G401.6 (cell line): ENCODE results near the gene MARS1.
"Not testable (repeated sequence)": the region's sequence is repeated elsewhere in the genome, so short reads cannot be mapped to it uniquely, and the experiment has no call there.

Experiments used
- FAIRE-seq: peaks from 2 replicates; lab custom pipeline; 2012; peaks lifted over from hg19 to GRCh38; lab: Jason Lieb, UNC

The MARS1 gene

DNA sequence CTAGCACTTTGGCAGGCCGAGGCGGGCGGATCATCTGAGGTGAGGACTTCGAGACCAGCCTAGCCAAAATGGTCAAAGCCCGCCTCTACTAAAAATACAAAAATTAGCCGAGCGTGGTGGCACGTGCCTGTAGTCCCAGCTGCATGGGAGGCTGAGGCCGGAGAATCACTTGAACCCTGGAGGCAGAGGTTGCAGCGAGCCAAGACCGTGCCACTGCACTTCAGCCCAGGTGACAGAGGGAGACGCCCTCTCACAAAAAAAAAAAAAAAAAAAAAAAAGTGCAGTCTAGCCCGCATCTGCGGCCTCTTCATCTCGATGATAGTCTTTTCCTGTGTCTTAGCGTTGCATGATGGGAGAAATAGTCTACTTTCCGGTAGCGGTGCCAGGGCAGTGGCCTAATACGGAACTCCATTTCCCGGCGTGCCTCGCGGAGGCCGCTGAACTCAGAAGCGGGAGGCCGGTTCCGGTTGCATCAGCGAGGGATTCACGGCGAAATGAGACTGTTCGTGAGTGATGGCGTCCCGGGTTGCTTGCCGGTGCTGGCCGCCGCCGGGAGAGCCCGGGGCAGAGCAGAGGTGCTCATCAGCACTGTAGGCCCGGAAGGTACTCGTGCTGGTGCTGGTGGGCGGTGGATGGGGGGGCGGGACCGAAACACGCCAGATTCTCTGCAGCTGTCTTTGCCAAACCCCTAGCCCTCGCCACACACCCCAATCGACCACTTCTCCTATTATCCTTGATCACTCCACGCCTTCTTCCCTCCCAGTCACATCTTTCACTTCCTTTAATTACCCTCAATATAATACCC lies at the start of gene MARS1:
Gene MARS1, plus strand, starts transcription at position 472 of the 805 bp plus-strand sequence. Its CDS starts 23 bp downstream, at position 495.
- FAIRE-seq, result peak; percentile 97

GRCh38 chr12:57438400-57438799 lies 49.5 kb upstream of the MARS1 start:
- FAIRE-seq, result no peak

DNA sequence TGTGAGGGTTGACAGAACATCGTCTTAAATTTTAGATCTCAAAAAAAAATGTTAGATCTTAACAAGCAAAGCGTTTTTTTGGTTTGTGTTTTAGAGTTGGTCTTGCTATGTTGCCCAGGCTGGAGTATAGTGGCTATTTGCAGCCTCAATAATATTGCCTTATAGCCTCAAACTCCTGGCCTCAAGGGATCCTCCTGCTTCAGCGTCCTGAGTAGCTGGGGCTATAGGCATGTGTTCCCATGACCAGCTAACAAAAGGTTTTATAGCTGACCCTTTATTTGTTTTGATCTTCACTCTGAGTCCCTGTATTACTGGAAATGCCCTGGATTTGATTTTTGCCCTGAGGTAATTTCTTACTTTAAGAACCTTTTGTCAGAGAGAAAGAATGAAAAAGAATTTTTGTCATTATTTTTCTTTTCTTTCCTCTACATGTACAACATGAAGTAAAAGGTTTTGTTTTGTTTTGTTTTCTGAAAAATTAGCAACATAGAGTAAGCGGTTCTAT lies 48.1 kb upstream of the MARS1 start:
- no peak for FAIRE-seq

GRCh38 chr12:57441393-57441792 lies 46.5 kb upstream of the MARS1 start:
- FAIRE-seq, result not testable (repeated sequence)

GRCh38 chr12:57441846-57442427 lies 45.9 kb upstream of the MARS1 start:
- no peak for FAIRE-seq

DNA sequence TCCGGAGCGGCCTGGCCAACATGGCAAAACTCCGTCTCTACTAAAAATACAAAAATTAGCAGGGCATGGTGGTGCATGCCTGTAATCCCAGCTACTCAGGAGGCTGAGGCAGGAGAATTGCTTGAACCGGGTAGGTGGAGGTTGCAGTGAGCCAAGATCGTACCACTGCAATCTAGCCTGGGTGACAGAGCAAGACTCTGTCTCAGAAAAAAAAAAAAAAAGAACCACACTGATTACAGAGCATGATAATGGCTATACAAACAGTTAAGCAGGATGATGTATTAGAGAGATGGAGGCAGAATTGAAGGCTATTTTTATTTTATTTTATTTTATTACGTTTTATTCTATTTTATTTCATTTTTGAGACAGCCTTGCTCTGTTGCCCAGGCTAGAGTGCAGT lies 43.5 kb upstream of the MARS1 start:
- FAIRE-seq, result not testable (repeated sequence)

- no peak for FAIRE-seq
Observed at GRCh38 chr12:57444744-57445143, 43.1 kb upstream of the MARS1 start.

DNA sequence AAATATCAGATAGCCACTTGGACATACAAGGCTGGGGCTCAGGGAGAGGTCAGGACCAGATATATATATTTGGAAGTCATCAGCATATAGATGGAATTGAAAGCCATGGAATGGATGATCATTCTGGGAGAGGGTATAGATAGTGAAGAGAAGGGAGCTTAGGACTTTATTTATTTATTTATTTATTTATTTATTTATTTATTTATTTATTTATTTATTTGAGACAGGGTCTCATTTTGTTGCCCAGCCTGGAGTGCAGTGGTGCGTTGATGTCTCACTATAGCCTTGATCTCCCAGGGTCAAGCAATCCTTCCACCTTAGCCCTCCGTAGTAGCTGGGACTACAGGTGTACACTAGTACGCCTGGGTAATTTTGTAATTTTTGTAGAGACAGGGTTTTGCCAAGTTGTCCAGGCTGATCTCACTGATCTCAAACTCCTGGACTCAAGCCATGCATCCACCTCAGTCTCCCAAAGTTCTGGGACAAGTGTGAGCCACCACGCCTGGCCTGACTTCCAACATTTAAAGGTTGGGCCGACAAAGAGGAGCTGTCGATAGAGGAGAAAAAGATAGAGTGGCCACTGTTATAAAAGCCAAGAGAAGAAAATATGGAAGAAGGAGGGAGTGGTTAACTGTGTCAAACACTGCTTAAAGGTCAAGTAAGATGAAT lies 41.4 kb upstream of the MARS1 start:
- no peak for FAIRE-seq

DNA sequence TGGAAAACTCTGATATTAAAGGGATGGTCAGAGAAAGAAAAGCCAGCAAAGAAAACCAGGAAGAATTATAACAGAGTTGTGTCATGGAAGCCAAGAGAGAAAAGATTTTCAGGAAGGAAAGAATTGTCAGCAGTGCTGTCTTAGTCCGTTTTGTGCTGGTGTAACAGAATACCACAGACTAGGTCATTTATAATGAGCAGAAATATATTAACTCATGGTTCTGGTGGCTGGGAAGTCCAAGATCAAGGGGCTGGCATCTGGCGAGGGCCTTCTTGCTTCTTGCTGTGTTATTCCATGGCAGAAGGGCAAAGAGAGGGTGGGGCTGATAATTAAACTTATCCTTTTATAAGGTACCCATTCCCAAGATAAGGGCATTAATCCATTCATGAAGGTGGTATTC lies 39.2 kb upstream of the MARS1 start:
- no peak for FAIRE-seq

- FAIRE-seq, result no peak
Observed at GRCh38 chr12:57449375-57449774, 38.5 kb upstream of the MARS1 start.

DNA sequence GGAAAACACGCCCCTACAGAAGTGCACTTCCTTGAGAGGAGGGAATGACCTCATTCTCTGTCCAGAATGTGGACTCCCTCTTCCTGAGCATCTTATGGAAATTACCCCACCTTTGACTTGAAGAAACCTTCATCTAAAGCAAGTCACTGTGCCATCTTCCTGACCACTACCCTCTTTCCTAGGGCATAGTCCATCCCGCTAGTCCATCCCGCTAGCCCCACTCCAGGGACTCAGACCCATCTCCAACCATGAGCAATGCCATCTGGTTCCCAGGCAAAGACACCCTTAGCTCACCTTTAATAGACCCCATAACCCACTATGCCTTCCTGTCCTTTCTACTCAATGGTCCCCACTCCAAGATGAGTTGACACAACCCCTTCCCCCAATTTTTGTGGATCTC lies 37.8 kb upstream of the MARS1 start:
- FAIRE-seq, result no peak

- no peak for FAIRE-seq
Observed at GRCh38 chr12:57451233-57451778, 36.6 kb upstream of the MARS1 start.

- FAIRE-seq, result no peak
Observed at GRCh38 chr12:57452181-57452936, 35.5 kb upstream of the MARS1 start.

- FAIRE-seq, result no peak
Observed at GRCh38 chr12:57452937-57453509, 34.8 kb upstream of the MARS1 start.

GRCh38 chr12:57454213-57454565 lies 33.7 kb upstream of the MARS1 start:
- no peak for FAIRE-seq

DNA sequence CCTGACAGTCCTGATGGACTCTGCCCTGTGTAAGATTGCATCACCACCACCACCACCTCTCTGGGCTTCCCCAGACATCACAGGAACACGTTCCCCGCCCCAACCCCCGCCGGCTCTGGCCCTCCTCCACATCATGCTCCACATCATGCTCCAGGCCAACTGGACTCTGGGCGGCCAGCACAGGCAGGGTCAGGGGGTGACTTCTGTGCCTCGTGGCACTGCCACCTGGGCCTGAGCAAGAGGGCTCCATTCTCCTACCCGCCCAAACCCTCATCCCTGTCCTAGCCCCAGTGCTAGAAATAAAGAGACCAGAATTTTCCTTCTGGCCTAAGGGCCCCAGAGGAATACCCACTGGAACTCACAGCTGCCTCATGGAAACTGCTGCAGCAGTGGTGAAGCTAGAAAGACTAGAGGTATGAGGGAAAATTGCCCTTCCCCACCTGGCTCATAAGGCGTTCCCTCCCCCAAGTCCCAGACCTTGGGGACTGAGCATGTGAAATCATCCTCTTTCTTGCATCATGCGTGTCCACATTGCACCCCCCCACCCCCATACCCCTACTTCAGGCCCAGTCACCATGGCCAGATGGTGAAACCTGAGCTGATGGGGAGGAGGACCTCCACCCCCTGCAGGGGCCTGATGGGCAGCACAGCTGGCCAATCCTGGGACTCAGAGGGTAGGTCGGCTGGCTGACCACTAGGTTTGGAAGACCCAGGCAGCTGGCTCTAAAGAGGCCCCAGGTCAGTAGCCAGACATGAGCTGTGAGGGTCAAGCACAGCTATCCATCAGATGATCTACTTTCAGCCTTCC lies 33.1 kb upstream of the MARS1 start, which contains the start of gene INHBE:
Gene INHBE, plus strand, starts transcription at position 742 of the 808 bp plus-strand sequence. CDS start 230 bp downstream, outside the sequence.
- FAIRE-seq, result no peak

DNA sequence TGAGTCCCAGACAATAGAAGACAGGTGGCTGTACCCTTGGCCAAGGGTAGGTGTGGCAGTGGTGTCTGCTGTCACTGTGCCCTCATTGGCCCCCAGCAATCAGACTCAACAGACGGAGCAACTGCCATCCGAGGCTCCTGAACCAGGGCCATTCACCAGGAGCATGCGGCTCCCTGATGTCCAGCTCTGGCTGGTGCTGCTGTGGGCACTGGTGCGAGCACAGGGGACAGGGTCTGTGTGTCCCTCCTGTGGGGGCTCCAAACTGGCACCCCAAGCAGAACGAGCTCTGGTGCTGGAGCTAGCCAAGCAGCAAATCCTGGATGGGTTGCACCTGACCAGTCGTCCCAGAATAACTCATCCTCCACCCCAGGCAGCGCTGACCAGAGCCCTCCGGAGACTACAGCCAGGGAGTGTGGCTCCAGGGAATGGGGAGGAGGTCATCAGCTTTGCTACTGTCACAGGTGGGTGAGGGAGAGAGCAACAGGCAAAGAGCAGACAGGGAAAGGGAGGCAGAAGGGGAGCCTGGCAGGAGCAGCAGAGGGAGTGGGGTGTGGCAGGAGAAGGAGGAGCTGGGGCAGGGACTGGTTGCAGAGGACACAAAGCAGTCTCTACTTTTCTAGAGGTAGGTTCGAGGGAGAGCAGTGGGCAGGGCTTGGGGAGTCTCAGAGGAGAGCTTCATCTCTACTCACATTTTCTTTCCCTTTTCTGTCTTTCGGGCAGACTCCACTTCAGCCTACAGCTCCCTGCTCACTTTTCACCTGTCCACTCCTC lies 32.3 kb upstream of the MARS1 start:
- no peak for FAIRE-seq

DNA sequence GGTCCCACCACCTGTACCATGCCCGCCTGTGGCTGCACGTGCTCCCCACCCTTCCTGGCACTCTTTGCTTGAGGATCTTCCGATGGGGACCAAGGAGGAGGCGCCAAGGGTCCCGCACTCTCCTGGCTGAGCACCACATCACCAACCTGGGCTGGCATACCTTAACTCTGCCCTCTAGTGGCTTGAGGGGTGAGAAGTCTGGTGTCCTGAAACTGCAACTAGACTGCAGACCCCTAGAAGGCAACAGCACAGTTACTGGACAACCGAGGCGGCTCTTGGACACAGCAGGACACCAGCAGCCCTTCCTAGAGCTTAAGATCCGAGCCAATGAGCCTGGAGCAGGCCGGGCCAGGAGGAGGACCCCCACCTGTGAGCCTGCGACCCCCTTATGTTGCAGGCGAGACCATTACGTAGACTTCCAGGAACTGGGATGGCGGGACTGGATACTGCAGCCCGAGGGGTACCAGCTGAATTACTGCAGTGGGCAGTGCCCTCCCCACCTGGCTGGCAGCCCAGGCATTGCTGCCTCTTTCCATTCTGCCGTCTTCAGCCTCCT lies 31.6 kb upstream of the MARS1 start:
- no peak for FAIRE-seq

DNA sequence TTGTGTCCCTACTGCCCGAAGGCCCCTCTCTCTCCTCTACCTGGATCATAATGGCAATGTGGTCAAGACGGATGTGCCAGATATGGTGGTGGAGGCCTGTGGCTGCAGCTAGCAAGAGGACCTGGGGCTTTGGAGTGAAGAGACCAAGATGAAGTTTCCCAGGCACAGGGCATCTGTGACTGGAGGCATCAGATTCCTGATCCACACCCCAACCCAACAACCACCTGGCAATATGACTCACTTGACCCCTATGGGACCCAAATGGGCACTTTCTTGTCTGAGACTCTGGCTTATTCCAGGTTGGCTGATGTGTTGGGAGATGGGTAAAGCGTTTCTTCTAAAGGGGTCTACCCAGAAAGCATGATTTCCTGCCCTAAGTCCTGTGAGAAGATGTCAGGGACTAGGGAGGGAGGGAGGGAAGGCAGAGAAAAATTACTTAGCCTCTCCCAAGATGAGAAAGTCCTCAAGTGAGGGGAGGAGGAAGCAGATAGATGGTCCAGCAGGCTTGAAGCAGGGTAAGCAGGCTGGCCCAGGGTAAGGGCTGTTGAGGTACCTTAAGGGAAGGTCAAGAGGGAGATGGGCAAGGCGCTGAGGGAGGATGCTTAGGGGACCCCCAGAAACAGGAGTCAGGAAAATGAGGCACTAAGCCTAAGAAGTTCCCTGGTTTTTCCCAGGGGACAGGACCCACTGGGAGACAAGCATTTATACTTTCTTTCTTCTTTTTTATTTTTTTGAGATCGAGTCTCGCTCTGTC lies 31.0 kb upstream of the MARS1 start:
- no peak for FAIRE-seq
